Gastrocnemius medialis (tissue), 4 donors: ENCODE data around the gene PSTPIP2. TPM values are rescaled to one million over a fixed set of nuclear protein-coding genes. Genes with fewer than 3 reads are reported as not detected.

Experiments
- ATAC-seq, 2 donors: fragments of 150-250 bp; one replicate each; pipeline ENCODE4 v1.9.1; 2016
- DNase-seq, 2 donors: peaks; one replicate each; pipeline ENCODE4 v3.0.0-alpha.2; 2019
- H3K27ac ChIP-seq, 4 donors: fragments of 200-600 bp; sonication (generic); 1 replicate in 1 of 4; 2 replicates in 3 of 4; pipeline ENCODE4 v1.5.1; 2016 to 2018; ENCODE audit warnings: mild to moderate bottlenecking in 2 of 4, moderate library complexity in 1 of 4
- H3K27me3 ChIP-seq, 3 donors: fragments of 200-600 bp; sonication (generic) in 2 of 3; 1 replicate in 1 of 3; 2 replicates in 2 of 3; pipeline versions ENCODE4 v1.5.1 to v1.6.0; 2016 to 2019; ENCODE audit warnings: mild to moderate bottlenecking in 1 of 3, moderate library complexity in 1 of 3
- H3K36me3 ChIP-seq, 2 donors: fragments of 200-600 bp; sonication (generic) in 1 of 2; one replicate each; pipeline ENCODE4 v1.5.1; 2017 to 2018
- H3K4me1 ChIP-seq, 2 donors: fragments of 200-600 bp; sonication (generic) in 1 of 2; one replicate each; pipeline ENCODE4 v1.5.1; 2016 to 2017; ENCODE audit warnings: mild to moderate bottlenecking in 2 of 2
- H3K4me3 ChIP-seq, 4 donors: fragments of 200-600 bp; sonication (generic) in 3 of 4; 1 replicate in 1 of 4; 2 replicates in 3 of 4; pipeline ENCODE4 v1.5.1; 2016 to 2019; ENCODE audit warnings: mild to moderate bottlenecking in 2 of 4
- H3K9me3 ChIP-seq, 3 donors: fragments of 200-600 bp; sonication (generic) in 2 of 3; 1 replicate in 1 of 3; 2 replicates in 2 of 3; pipeline ENCODE4 v1.5.1; 2016 to 2019
- CTCF ChIP-seq, 5 experiments: fragments of 450-650 bp in 3 of 5; fragments of 200-600 bp in 2 of 5; sonication (generic) in 2 of 5; IDR thresholded peaks in 4 of 5; conservative IDR thresholded peaks in 1 of 5; 1 replicate in 4 of 5; 2 replicates in 1 of 5; pipeline ENCODE4 v1.5.1; 2016 to 2019; ENCODE audit warnings: antibody characterized with exemption in 5 of 5, mild to moderate bottlenecking in 3 of 5, moderate library complexity in 3 of 5
- POLR2A ChIP-seq, 2 donors: fragments of 450-650 bp; IDR thresholded peaks; one replicate each; pipeline ENCODE4 v1.6.1; 2017; ENCODE audit warnings: antibody characterized with exemption in 2 of 2, mild to moderate bottlenecking in 2 of 2, moderate library complexity in 2 of 2
- in situ Hi-C, 4 donors: fragments of 200-750 bp; cut with MboI; loops; one replicate each; pipeline versions ENCODE4 v1.15.0 to v1.8.0; 2017; ENCODE audit warnings: low sequenced_read_pairs in 4 of 4
- intact Hi-C: fragments of 100-400 bp; cut with DNase I; formaldehyde crosslinking; loops from one replicate; pipeline ENCODE4 v1.15.1; 2023; ENCODE audit warnings: low total_unique reads
- total RNA-seq, 4 donors: library from RNA; depleted of rRNA; stranded (reverse); fragments of >200 nt; gene quantifications; one replicate each; pipeline versions ENCODE4 v1.1.0 to v1.2.3, GENCODE V29; 2016

The PSTPIP2 gene
- total RNA-seq, 4 donors from 2014 or later, result 8.4 to 18.2 (median 10.3) TPM

DNA sequence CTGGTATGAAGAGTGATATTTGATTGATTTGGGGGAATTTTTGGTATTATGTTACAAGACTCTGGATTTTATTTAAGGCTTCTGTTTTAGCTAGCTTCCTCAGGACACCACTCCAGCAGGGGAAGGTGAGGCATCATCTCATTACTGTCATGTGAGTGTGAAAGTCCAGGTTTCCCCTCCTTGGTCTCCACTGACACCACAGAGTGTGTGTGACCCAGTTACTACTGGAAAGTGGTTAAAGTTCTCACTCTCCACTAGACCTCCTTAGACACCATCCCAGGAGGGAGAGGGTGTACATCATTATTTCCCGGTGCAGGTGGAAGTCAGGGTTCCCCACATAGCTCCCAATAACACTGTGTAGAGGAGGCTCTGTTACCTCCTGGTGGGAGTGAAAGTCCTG is 69.1 kb downstream of the PSTPIP2 start:
- no peak for ATAC-seq
- intact Hi-C loops (no loop called here), in situ Hi-C loops (no loop called here)
- H3K36me3 ChIP-seq, result no peaks in the 10 kb centered on the region
- no peak overlapping the region for H3K27ac ChIP-seq
- H3K9me3 ChIP-seq, result no peaks in the 10 kb centered on the region
- DNase-seq, result no peak
- no peak overlapping the region for H3K4me3 ChIP-seq
- H3K4me1 ChIP-seq, result no peaks in the 10 kb centered on the region
- no peaks in the 10 kb centered on the region for H3K27me3 ChIP-seq
- TF ChIP-seq CTCF (IDR thresholded peaks at IDR 0.05 in 4 of 5, conservative IDR thresholded peaks at IDR 0.05 in 1 of 5) (no peak), POLR2A (IDR thresholded peaks at IDR 0.05) (no peak)

- Histone ChIP-seq H3K27ac (no peak overlapping the region), H3K9me3 (no peaks in the 10 kb centered on the region), H3K27me3 (no peaks in the 10 kb centered on the region), H3K4me3 (no peak overlapping the region), H3K36me3 (no peaks in the 10 kb centered on the region), H3K4me1 (no peaks in the 10 kb centered on the region)
- ATAC-seq (no peak), DNase-seq (no peak)
- in situ Hi-C loops (no loop called here), intact Hi-C loops (no loop called here)
- no peak for TF ChIP-seq CTCF (IDR thresholded peaks at IDR 0.05 in 4 of 5, conservative IDR thresholded peaks at IDR 0.05 in 1 of 5)
- TF ChIP-seq POLR2A (IDR thresholded peaks at IDR 0.05), result no peak
Observed at GRCh38 chr18:46001892-46002291, 70.2 kb downstream of the PSTPIP2 start.

- TF ChIP-seq CTCF (IDR thresholded peaks at IDR 0.05 in 4 of 5, conservative IDR thresholded peaks at IDR 0.05 in 1 of 5) (no peak), POLR2A (IDR thresholded peaks at IDR 0.05) (no peak)
- no peak overlapping the region for H3K4me3 ChIP-seq
- H3K27ac ChIP-seq, result no peak overlapping the region
- ATAC-seq (no peak), DNase-seq (no peak)
- intact Hi-C loops (no loop called here), in situ Hi-C loops (no loop called here)
- no peaks in the 10 kb centered on the region for H3K36me3 ChIP-seq
- no peaks in the 10 kb centered on the region for H3K27me3 ChIP-seq
- no peaks in the 10 kb centered on the region for H3K4me1 ChIP-seq
- H3K9me3 ChIP-seq, result no peaks in the 10 kb centered on the region
Observed at GRCh38 chr18:46001074-46001473, 71.0 kb downstream of the PSTPIP2 start.

DNA sequence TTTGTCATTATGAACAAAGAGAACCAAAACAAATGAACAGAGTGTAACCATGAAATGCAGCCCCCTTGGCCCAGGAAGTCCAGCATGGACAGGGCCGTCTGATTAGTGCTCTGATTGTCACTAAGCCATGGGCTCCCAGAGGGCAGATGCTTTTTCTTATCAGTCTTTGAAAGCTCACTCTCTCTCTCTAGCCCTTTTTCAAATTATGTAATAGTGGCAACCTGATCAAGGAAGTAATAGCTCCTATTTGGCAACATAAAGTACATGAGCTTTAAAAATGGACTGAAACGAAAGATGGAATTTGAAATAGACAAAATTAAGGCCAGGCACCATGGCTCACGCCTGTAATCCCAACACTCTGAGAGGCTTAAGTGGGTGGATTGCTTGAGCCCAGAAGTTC is 72.5 kb downstream of the PSTPIP2 start:
- intact Hi-C loops (no loop called here), in situ Hi-C loops (loop anchor here in 1 of 4 donors (25.0 kb wide), 1 partner anchor 337 kb away; no protein-coding TSS in a partner anchor)
- Histone ChIP-seq H3K4me1 (no peaks in the 10 kb centered on the region), H3K27me3 (no peaks in the 10 kb centered on the region), H3K36me3 (no peaks in the 10 kb centered on the region), H3K4me3 (no peak overlapping the region), H3K27ac (no peak overlapping the region), H3K9me3 (no peaks in the 10 kb centered on the region)
- TF ChIP-seq POLR2A (IDR thresholded peaks at IDR 0.05), result no peak
- TF ChIP-seq CTCF (IDR thresholded peaks at IDR 0.05 in 4 of 5, conservative IDR thresholded peaks at IDR 0.05 in 1 of 5), result no peak
- DNase-seq, result no peak
- no peak for ATAC-seq

DNA sequence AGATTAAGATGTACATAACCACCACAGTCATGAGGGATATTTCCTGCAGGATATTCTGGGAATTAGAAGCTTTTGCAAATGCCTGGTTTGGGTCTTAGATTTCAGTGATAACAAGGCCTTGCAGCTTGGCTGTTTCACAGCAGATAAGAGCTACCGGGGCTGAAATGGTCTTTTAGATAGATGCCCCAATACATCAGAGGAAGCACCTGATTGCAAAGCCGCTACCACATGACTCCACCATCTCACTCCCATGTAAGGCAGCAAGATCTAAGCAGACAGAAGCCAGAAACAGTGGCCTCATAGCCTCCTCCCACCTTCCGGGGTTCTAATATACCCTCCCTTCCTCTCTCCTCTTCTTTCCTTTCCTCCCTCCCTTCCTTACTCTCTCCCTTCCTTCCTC is 73.8 kb downstream of the PSTPIP2 start:
- no peaks in the 10 kb centered on the region for H3K36me3 ChIP-seq
- H3K27me3 ChIP-seq, result no peaks in the 10 kb centered on the region
- in situ Hi-C loops (loop anchor here in 1 of 4 donors (25.0 kb wide), 1 partner anchor 336 kb away; no protein-coding TSS in a partner anchor), intact Hi-C loops (no loop called here)
- no peak overlapping the region for H3K27ac ChIP-seq
- ATAC-seq (no peak), DNase-seq (no peak)
- no peaks in the 10 kb centered on the region for H3K9me3 ChIP-seq
- TF ChIP-seq CTCF (IDR thresholded peaks at IDR 0.05 in 4 of 5, conservative IDR thresholded peaks at IDR 0.05 in 1 of 5), result no peak
- no peak for TF ChIP-seq POLR2A (IDR thresholded peaks at IDR 0.05)
- no peaks in the 10 kb centered on the region for H3K4me1 ChIP-seq
- no peak overlapping the region for H3K4me3 ChIP-seq
